GM23338 (cell line): Measurements from ENCODE around the gene TEKT5. TPM values are rescaled to one million over a fixed set of nuclear protein-coding genes. Genes with fewer than 3 reads are reported as not detected.

Experiments
- ATAC-seq: fragments of 200-7000 bp; cut with Tn5 transposase; 3 replicates; pipeline ENCODE4 v1.9.1; 2020
- DNase-seq: peaks from one replicate; pipeline ENCODE4 v3.0.0-alpha.2; 2015; ENCODE audit warnings: low spot score
- H2AFZ ChIP-seq: fragments of 200-600 bp; sonication (generic); 2 replicates; pipeline ENCODE4 v1.8.0; 2016; ENCODE audit warnings: antibody characterized with exemption, mild to moderate bottlenecking, moderate library complexity
- H3F3A ChIP-seq: fragments of 200-600 bp; sonication (generic); replicated peaks from 2 replicates; pipeline ENCODE4 v1.8.0; 2017; ENCODE audit warnings: antibody characterized with exemption, mixed run types, low read depth
- H3K27ac ChIP-seq: fragments of 200-600 bp; sonication (generic); 2 replicates; pipeline ENCODE4 v1.6.1; 2016; ENCODE audit warnings: low read depth
- H3K27me3 ChIP-seq: fragments of 200-600 bp; sonication (generic); 2 replicates; pipeline ENCODE4 v1.8.0; 2016; ENCODE audit warnings: mild to moderate bottlenecking, mixed run types, moderate library complexity; ENCODE audit not compliant: insufficient read depth
- H3K36me3 ChIP-seq: fragments of 200-600 bp; sonication (generic); 2 replicates; pipeline ENCODE4 v1.8.0; 2016; ENCODE audit warnings: mild to moderate bottlenecking; ENCODE audit not compliant: insufficient read depth
- H3K4me1 ChIP-seq: fragments of 200-600 bp; sonication (generic); 2 replicates; pipeline ENCODE4 v1.8.0; 2016; ENCODE audit warnings: mild to moderate bottlenecking, moderate library complexity; ENCODE audit not compliant: insufficient read depth
- H3K4me2 ChIP-seq: fragments of 200-600 bp; sonication (generic); 2 replicates; pipeline ENCODE4 v1.7.1; 2017; ENCODE audit warnings: mixed run types
- H3K4me3 ChIP-seq: fragments of 200-600 bp; sonication (generic); 2 replicates; pipeline ENCODE4 v1.6.1; 2016; ENCODE audit warnings: mixed run types
- H3K79me2 ChIP-seq: fragments of 200-600 bp; sonication (generic); replicated peaks from 2 replicates; pipeline ENCODE4 v1.8.0; 2017; ENCODE audit warnings: mild to moderate bottlenecking; ENCODE audit not compliant: insufficient read depth
- H3K9me2 ChIP-seq: fragments of 200-600 bp; sonication (generic); 2 replicates; pipeline ENCODE4 v1.8.0; 2017; ENCODE audit not compliant: insufficient read depth
- H4K20me1 ChIP-seq: fragments of 200-600 bp; sonication (generic); replicated peaks from 2 replicates; pipeline ENCODE4 v1.8.0; 2017; ENCODE audit warnings: mild to moderate bottlenecking; ENCODE audit not compliant: insufficient read depth
- H3K27ac Mint-ChIP-seq: 2 replicates; pipeline ENCODE4 v1.8.0; 2020; ENCODE audit warnings: inconsistent platforms, mild to moderate bottlenecking, moderate library complexity, mixed read lengths
- H3K27me3 Mint-ChIP-seq: 3 replicates; pipeline ENCODE4 v1.8.0; 2022; ENCODE audit warnings: low read depth, mild to moderate bottlenecking, moderate library complexity, mixed read lengths, inconsistent platforms; ENCODE audit not compliant: insufficient read depth, poor library complexity
- H3K36me3 Mint-ChIP-seq: 3 replicates; pipeline ENCODE4 v1.8.0; 2021; ENCODE audit warnings: low read depth, mild to moderate bottlenecking, inconsistent platforms, moderate library complexity, mixed read lengths
- H3K4me1 Mint-ChIP-seq: 3 replicates; pipeline ENCODE4 v1.8.0; 2020; ENCODE audit warnings: mild to moderate bottlenecking, inconsistent platforms, mixed read lengths
- H3K4me3 Mint-ChIP-seq: 3 replicates; pipeline ENCODE4 v1.8.0; 2021; ENCODE audit warnings: moderate library complexity, mild to moderate bottlenecking, inconsistent platforms, mixed read lengths
- H3K9me3 Mint-ChIP-seq: 3 replicates; pipeline ENCODE4 v1.8.0; 2020; ENCODE audit warnings: moderate library complexity, mild to moderate bottlenecking, inconsistent platforms, mixed read lengths
- CREB1 ChIP-seq: fragments of 250-450 bp; sonication (Bioruptor Pico); IDR thresholded peaks from 2 replicates; pipeline ENCODE4 v1.5.0; 2020; ENCODE audit warnings: low read depth, mild to moderate bottlenecking, moderate library complexity
- EZH2 ChIP-seq: fragments of 200-600 bp; sonication (generic); IDR thresholded peaks from one replicate; pipeline ENCODE4 v1.8.0; 2017; ENCODE audit warnings: antibody characterized with exemption, mild to moderate bottlenecking, low read depth; ENCODE audit not compliant: unreplicated experiment
- EZH2phosphoT487 ChIP-seq: fragments of 200-600 bp; sonication (generic); IDR thresholded peaks from one replicate; pipeline ENCODE4 v1.8.1; 2018; ENCODE audit warnings: antibody characterized with exemption; ENCODE audit not compliant: unreplicated experiment
- JUNB ChIP-seq: IDR thresholded peaks from one replicate; pipeline ENCODE4 v1.6.1; 2016; ENCODE audit warnings: antibody characterized with exemption; ENCODE audit not compliant: unreplicated experiment
- NANOG ChIP-seq: IDR thresholded peaks from 2 replicates; pipeline ENCODE4 v1.6.1; 2016; ENCODE audit warnings: antibody characterized with exemption, borderline replicate concordance
- POLR2AphosphoS5 ChIP-seq: IDR thresholded peaks from 2 replicates; pipeline ENCODE4 v1.6.1; 2016; ENCODE audit warnings: antibody characterized with exemption, low read depth
- STAT1 ChIP-seq: IDR thresholded peaks from one replicate; pipeline ENCODE4 v1.6.1; 2016; ENCODE audit warnings: antibody characterized with exemption; ENCODE audit not compliant: unreplicated experiment
- ZNF114 ChIP-seq: fragments of 250-450 bp; sonication (Bioruptor Pico); IDR thresholded peaks from 2 replicates; pipeline ENCODE4 v1.5.0; 2020; ENCODE audit warnings: mild to moderate bottlenecking, moderate library complexity
- ZNF331 ChIP-seq: fragments of 250-450 bp; sonication (Bioruptor Pico); IDR thresholded peaks from 2 replicates; pipeline ENCODE4 v1.5.0; 2020; ENCODE audit warnings: low read depth, mild to moderate bottlenecking, moderate library complexity
- polyA plus RNA-seq: library from polyadenylated mRNA; unstranded; fragments of >200 nt; fragmentation: Nextera tagmentation; extraction: Ambion mirVana; gene quantifications from 2 replicates; pipeline ENCODE4 v1.2.1, GENCODE V29; 2016
- total RNA-seq: library from RNA; depleted of rRNA; stranded (reverse); fragments of >200 nt; shearing (Covaris generic); gene quantifications from 2 replicates; pipeline ENCODE4 v1.2.3, GENCODE V29; 2014
- TF ChIP-seq, protein P1 (sequence below): fragments of 250-450 bp; sonication (Bioruptor Pico); IDR thresholded peaks from 2 replicates; pipeline ENCODE4 v1.5.0; 2020; ENCODE audit warnings: mild to moderate bottlenecking, moderate library complexity
- TF ChIP-seq, protein P2 (sequence below): IDR thresholded peaks from 2 replicates; pipeline ENCODE4 v1.6.1; 2016; ENCODE audit warnings: antibody characterized with exemption
- TF ChIP-seq, protein P3 (sequence below), 2 experiments: fragments of 200-600 bp in 1 of 2; sonication (generic) in 1 of 2; conservative IDR thresholded peaks; 2 replicates each; pipeline versions ENCODE4 v1.5.1 to v1.6.1; 2016 to 2017; ENCODE audit warnings: antibody characterized with exemption in 2 of 2, low read depth in 2 of 2, mild to moderate bottlenecking in 2 of 2, moderate library complexity in 1 of 2
- TF ChIP-seq, protein P4 (sequence below): IDR thresholded peaks from one replicate; pipeline ENCODE4 v1.6.1; 2018; ENCODE audit warnings: antibody characterized with exemption; ENCODE audit not compliant: unreplicated experiment

Gene TEKT5
- total and polyA plus RNA-seq, 2 experiments from 2014 or later: 0.52 TPM; not detected in 1

DNA sequence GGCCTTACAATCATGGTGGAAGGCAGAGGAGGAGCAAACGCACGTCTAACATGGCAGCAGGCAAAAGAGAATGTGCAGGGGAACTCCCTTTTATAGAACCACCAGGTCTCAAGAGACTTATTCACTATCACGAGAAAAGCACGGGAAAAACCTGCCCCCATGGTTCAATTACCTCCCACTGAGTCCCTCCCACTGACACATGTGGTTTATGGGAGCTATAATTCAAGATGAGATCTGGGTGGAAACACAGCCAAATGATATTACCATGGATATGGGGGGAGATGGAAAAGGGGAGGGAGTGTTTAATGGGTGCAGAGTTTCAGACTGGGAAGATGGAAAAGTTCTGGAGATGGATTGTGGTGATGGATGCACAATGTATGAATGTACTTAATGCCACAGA is 23.0 kb downstream of the TEKT5 start:
- Histone ChIP-seq H3K27me3 (no peaks in the 10 kb centered on the region), H2AFZ (no peak overlapping the region), H3K79me2 (no peaks in the 10 kb centered on the region), H3K9me2 (no peaks in the 10 kb centered on the region), H3K4me2 (no peak overlapping the region), H3K36me3 (no peaks in the 10 kb centered on the region), H3K4me3 (no peak overlapping the region), H3K27ac (no peak overlapping the region), H4K20me1 (no peaks in the 10 kb centered on the region), H3F3A (no peaks in the 10 kb centered on the region), H3K4me1 (no peaks in the 10 kb centered on the region)
- TF ChIP-seq, protein P1, sequence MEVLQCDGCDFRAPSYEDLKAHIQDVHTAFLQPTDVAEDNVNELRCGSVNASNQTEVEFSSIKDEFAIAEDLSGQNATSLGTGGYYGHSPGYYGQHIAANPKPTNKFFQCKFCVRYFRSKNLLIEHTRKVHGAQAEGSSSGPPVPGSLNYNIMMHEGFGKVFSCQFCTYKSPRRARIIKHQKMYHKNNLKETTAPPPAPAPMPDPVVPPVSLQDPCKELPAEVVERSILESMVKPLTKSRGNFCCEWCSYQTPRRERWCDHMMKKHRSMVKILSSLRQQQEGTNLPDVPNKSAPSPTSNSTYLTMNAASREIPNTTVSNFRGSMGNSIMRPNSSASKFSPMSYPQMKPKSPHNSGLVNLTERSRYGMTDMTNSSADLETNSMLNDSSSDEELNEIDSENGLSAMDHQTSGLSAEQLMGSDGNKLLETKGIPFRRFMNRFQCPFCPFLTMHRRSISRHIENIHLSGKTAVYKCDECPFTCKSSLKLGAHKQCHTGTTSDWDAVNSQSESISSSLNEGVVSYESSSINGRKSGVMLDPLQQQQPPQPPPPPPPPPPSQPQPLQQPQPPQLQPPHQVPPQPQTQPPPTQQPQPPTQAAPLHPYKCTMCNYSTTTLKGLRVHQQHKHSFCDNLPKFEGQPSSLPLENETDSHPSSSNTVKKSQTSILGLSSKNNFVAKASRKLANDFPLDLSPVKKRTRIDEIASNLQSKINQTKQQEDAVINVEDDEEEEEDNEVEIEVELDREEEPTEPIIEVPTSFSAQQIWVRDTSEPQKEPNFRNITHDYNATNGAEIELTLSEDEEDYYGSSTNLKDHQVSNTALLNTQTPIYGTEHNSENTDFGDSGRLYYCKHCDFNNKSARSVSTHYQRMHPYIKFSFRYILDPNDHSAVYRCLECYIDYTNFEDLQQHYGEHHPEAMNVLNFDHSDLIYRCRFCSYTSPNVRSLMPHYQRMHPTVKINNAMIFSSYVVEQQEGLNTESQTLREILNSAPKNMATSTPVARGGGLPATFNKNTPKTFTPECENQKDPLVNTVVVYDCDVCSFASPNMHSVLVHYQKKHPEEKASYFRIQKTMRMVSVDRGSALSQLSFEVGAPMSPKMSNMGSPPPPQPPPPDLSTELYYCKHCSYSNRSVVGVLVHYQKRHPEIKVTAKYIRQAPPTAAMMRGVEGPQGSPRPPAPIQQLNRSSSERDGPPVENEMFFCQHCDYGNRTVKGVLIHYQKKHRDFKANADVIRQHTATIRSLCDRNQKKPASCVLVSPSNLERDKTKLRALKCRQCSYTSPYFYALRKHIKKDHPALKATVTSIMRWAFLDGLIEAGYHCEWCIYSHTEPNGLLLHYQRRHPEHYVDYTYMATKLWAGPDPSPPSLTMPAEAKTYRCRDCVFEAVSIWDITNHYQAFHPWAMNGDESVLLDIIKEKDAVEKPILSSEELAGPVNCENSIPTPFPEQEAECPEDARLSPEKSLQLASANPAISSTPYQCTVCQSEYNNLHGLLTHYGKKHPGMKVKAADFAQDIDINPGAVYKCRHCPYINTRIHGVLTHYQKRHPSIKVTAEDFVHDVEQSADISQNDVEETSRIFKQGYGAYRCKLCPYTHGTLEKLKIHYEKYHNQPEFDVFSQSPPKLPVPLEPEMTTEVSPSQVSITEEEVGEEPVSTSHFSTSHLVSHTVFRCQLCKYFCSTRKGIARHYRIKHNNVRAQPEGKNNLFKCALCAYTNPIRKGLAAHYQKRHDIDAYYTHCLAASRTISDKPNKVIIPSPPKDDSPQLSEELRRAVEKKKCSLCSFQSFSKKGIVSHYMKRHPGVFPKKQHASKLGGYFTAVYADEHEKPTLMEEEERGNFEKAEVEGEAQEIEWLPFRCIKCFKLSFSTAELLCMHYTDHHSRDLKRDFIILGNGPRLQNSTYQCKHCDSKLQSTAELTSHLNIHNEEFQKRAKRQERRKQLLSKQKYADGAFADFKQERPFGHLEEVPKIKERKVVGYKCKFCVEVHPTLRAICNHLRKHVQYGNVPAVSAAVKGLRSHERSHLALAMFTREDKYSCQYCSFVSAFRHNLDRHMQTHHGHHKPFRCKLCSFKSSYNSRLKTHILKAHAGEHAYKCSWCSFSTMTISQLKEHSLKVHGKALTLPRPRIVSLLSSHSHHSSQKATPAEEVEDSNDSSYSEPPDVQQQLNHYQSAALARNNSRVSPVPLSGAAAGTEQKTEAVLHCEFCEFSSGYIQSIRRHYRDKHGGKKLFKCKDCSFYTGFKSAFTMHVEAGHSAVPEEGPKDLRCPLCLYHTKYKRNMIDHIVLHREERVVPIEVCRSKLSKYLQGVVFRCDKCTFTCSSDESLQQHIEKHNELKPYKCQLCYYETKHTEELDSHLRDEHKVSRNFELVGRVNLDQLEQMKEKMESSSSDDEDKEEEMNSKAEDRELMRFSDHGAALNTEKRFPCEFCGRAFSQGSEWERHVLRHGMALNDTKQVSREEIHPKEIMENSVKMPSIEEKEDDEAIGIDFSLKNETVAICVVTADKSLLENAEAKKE (CRISPR knock-in tag): no peak
- no peak for TF ChIP-seq EZH2phosphoT487
- TF ChIP-seq, protein P2, sequence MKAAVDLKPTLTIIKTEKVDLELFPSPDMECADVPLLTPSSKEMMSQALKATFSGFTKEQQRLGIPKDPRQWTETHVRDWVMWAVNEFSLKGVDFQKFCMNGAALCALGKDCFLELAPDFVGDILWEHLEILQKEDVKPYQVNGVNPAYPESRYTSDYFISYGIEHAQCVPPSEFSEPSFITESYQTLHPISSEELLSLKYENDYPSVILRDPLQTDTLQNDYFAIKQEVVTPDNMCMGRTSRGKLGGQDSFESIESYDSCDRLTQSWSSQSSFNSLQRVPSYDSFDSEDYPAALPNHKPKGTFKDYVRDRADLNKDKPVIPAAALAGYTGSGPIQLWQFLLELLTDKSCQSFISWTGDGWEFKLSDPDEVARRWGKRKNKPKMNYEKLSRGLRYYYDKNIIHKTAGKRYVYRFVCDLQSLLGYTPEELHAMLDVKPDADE: no peak
- TF ChIP-seq CREB1 (CRISPR knock-in tag): no peak
- TF ChIP-seq, protein P3, sequence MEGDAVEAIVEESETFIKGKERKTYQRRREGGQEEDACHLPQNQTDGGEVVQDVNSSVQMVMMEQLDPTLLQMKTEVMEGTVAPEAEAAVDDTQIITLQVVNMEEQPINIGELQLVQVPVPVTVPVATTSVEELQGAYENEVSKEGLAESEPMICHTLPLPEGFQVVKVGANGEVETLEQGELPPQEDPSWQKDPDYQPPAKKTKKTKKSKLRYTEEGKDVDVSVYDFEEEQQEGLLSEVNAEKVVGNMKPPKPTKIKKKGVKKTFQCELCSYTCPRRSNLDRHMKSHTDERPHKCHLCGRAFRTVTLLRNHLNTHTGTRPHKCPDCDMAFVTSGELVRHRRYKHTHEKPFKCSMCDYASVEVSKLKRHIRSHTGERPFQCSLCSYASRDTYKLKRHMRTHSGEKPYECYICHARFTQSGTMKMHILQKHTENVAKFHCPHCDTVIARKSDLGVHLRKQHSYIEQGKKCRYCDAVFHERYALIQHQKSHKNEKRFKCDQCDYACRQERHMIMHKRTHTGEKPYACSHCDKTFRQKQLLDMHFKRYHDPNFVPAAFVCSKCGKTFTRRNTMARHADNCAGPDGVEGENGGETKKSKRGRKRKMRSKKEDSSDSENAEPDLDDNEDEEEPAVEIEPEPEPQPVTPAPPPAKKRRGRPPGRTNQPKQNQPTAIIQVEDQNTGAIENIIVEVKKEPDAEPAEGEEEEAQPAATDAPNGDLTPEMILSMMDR (conservative IDR thresholded peaks at IDR 0.05; ENCODE audit: low read depth in 2 of 2): no peak
- TF ChIP-seq JUNB: no peak
- no peak for TF ChIP-seq ZNF114 (CRISPR knock-in tag)
- TF ChIP-seq POLR2AphosphoS5: no peak
- no peak for TF ChIP-seq ZNF331
- no peak for TF ChIP-seq NANOG
- TF ChIP-seq, protein P4, sequence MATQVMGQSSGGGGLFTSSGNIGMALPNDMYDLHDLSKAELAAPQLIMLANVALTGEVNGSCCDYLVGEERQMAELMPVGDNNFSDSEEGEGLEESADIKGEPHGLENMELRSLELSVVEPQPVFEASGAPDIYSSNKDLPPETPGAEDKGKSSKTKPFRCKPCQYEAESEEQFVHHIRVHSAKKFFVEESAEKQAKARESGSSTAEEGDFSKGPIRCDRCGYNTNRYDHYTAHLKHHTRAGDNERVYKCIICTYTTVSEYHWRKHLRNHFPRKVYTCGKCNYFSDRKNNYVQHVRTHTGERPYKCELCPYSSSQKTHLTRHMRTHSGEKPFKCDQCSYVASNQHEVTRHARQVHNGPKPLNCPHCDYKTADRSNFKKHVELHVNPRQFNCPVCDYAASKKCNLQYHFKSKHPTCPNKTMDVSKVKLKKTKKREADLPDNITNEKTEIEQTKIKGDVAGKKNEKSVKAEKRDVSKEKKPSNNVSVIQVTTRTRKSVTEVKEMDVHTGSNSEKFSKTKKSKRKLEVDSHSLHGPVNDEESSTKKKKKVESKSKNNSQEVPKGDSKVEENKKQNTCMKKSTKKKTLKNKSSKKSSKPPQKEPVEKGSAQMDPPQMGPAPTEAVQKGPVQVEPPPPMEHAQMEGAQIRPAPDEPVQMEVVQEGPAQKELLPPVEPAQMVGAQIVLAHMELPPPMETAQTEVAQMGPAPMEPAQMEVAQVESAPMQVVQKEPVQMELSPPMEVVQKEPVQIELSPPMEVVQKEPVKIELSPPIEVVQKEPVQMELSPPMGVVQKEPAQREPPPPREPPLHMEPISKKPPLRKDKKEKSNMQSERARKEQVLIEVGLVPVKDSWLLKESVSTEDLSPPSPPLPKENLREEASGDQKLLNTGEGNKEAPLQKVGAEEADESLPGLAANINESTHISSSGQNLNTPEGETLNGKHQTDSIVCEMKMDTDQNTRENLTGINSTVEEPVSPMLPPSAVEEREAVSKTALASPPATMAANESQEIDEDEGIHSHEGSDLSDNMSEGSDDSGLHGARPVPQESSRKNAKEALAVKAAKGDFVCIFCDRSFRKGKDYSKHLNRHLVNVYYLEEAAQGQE: no peak
- no peak for TF ChIP-seq EZH2
- no peak for TF ChIP-seq STAT1
- H3K36me3 Mint-ChIP-seq: no peaks in the 10 kb centered on the region
- H3K4me3 Mint-ChIP-seq: no peak overlapping the region
- H3K4me1 Mint-ChIP-seq: no peaks in the 10 kb centered on the region
- H3K27ac Mint-ChIP-seq: no peak overlapping the region
- no peaks in the 10 kb centered on the region for H3K9me3 Mint-ChIP-seq
- no peak for ATAC-seq
- DNase-seq: no peak
- H3K27me3 Mint-ChIP-seq: peaks cover 2% of the 10 kb centered on the region
